ENCODE results near the gene OSBPL6.
"Not testable (repeated sequence)": the region's sequence is repeated elsewhere in the genome, so short reads cannot be mapped to it uniquely, and the experiment has no call there.

OSBPL6 gene

DNA sequence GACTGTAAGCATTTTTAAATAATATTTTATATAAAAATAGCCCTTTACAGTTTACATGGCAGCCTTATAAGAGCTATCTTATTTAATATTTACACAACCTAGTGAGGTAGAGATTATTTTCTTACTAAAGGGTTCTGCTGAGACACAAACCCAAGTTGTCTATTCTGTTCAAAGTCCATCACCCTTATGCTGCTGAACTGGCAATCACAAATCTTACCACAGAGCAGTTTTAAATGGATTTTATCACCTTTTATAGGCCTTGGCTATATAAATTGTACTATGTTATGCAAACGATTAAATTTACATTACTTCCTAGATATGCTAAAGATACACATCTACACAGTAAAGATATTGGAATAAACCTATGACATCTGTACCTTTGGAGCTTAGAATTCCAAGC lies 41.3 kb upstream of the OSBPL6 start:
- no peaks in the 10 kb centered on the region for H3K36me3 ChIP-seq (ENCODE audit: insufficient read depth, low read length)
- H4K20me1 ChIP-seq (ENCODE audit: insufficient read depth, low read length, poor library complexity, severe bottlenecking), result no peaks in the 10 kb centered on the region
- H3K4me3 ChIP-seq (ENCODE audit: low read length, poor library complexity, severe bottlenecking), result no peak overlapping the region
- H2AFZ ChIP-seq (ENCODE audit: low read length), result no peak overlapping the region
- H3F3A ChIP-seq (ENCODE audit: low read depth), result no peaks in the 10 kb centered on the region
- H3K9me3 ChIP-seq (ENCODE audit: insufficient read depth, low read depth, low read length), result no peaks in the 10 kb centered on the region; the same call in 1 of the 2 replicates
- H3K4me2 ChIP-seq (ENCODE audit: low read depth, low read length, poor library complexity, severe bottlenecking), result no peak overlapping the region
- no peaks in the 10 kb centered on the region for H3K27me3 ChIP-seq (ENCODE audit: insufficient read depth, low read length, poor library complexity, severe bottlenecking)
- TF ChIP-seq, protein P1, sequence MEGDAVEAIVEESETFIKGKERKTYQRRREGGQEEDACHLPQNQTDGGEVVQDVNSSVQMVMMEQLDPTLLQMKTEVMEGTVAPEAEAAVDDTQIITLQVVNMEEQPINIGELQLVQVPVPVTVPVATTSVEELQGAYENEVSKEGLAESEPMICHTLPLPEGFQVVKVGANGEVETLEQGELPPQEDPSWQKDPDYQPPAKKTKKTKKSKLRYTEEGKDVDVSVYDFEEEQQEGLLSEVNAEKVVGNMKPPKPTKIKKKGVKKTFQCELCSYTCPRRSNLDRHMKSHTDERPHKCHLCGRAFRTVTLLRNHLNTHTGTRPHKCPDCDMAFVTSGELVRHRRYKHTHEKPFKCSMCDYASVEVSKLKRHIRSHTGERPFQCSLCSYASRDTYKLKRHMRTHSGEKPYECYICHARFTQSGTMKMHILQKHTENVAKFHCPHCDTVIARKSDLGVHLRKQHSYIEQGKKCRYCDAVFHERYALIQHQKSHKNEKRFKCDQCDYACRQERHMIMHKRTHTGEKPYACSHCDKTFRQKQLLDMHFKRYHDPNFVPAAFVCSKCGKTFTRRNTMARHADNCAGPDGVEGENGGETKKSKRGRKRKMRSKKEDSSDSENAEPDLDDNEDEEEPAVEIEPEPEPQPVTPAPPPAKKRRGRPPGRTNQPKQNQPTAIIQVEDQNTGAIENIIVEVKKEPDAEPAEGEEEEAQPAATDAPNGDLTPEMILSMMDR (conservative IDR thresholded peaks at IDR 0.05; ENCODE audit: low read length), result no peak
- no peak for TF ChIP-seq EZH2phosphoT487 (IDR thresholded peaks at IDR 0.05; ENCODE audit: borderline replicate concordance)
- H3K9ac ChIP-seq (ENCODE audit: low read depth, low read length, poor library complexity, severe bottlenecking), result no peak overlapping the region
- no peaks in the 10 kb centered on the region for H3K9me2 ChIP-seq (replicated peaks; ENCODE audit: low read depth, low read length)
- H3K4me1 ChIP-seq (ENCODE audit: insufficient read depth, low read length, poor library complexity, severe bottlenecking), result no peaks in the 10 kb centered on the region
- H3K79me2 ChIP-seq (ENCODE audit: insufficient read depth, low read length), result no peaks in the 10 kb centered on the region

DNA sequence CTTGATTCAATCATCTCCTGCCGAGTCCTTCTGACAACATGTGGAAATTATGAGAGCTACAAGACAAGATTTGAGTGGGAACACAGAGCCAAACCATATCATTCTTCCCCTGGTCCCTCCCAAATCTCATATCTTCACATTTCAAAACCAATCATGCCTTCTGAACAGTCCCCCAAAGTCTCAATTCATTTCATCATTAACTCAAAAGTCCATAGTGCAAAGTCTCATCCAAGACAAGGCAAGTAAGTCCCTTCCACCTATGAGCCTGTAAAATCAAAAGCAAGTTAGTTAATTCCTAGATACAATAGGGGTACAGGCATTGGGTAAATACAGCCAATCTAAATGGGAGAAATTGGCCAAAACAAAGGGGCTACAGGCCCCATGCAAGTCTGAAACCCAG lies 40.4 kb upstream of the OSBPL6 start:
- not testable (repeated sequence) for H3K27me3 ChIP-seq (ENCODE audit: insufficient read depth, low read length, poor library complexity, severe bottlenecking); H3K4me1 ChIP-seq (ENCODE audit: insufficient read depth, low read length, poor library complexity, severe bottlenecking); H3K4me3 ChIP-seq (ENCODE audit: low read length, poor library complexity, severe bottlenecking); H3K9me2 ChIP-seq (replicated peaks; ENCODE audit: low read depth, low read length); H2AFZ ChIP-seq (ENCODE audit: low read length); H3K9me3 ChIP-seq (ENCODE audit: insufficient read depth, low read depth, low read length); H3F3A ChIP-seq (ENCODE audit: low read depth); H3K9ac ChIP-seq (ENCODE audit: low read depth, low read length, poor library complexity, severe bottlenecking); H3K36me3 ChIP-seq (ENCODE audit: insufficient read depth, low read length); H3K79me2 ChIP-seq (ENCODE audit: insufficient read depth, low read length); H4K20me1 ChIP-seq (ENCODE audit: insufficient read depth, low read length, poor library complexity, severe bottlenecking); H3K4me2 ChIP-seq (ENCODE audit: low read depth, low read length, poor library complexity, severe bottlenecking)

DNA sequence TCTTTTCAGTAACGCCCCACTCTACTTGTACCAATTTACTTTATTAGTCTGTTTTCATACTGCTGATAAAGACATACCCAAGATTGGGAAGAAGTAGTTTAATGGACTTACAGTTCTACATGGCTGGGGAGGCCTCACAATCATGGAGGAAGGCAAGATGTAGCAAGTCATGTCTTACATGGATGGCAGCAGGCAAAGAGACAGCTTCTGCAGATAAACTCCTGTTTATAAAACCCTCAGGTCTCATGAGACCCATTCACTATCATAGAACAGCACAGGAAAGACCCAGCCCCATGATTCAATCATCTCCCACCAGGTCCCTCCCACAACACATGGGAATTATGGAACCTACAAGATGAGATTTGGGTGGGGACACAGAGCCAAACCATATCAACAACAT lies 38.8 kb upstream of the OSBPL6 start:
- H3K4me3 ChIP-seq (ENCODE audit: low read length, poor library complexity, severe bottlenecking), result no peak overlapping the region
- no peaks in the 10 kb centered on the region for H3K9me2 ChIP-seq (replicated peaks; ENCODE audit: low read depth, low read length)
- H3K79me2 ChIP-seq (ENCODE audit: insufficient read depth, low read length), result no peaks in the 10 kb centered on the region
- no peaks in the 10 kb centered on the region for H4K20me1 ChIP-seq (ENCODE audit: insufficient read depth, low read length, poor library complexity, severe bottlenecking)
- no peaks in the 10 kb centered on the region for H3K4me1 ChIP-seq (ENCODE audit: insufficient read depth, low read length, poor library complexity, severe bottlenecking)
- H3K9ac ChIP-seq (ENCODE audit: low read depth, low read length, poor library complexity, severe bottlenecking), result no peak overlapping the region
- no peak overlapping the region for H2AFZ ChIP-seq (ENCODE audit: low read length)
- no peak overlapping the region for H3K4me2 ChIP-seq (ENCODE audit: low read depth, low read length, poor library complexity, severe bottlenecking)
- no peaks in the 10 kb centered on the region; the same call in 1 of the 2 replicates for H3K9me3 ChIP-seq (ENCODE audit: insufficient read depth, low read depth, low read length)
- no peaks in the 10 kb centered on the region for H3K27me3 ChIP-seq (ENCODE audit: insufficient read depth, low read length, poor library complexity, severe bottlenecking)
- H3F3A ChIP-seq (ENCODE audit: low read depth), result no peaks in the 10 kb centered on the region
- TF ChIP-seq, protein P1 (conservative IDR thresholded peaks at IDR 0.05; ENCODE audit: low read length), result no peak
- no peak for TF ChIP-seq EZH2phosphoT487 (IDR thresholded peaks at IDR 0.05; ENCODE audit: borderline replicate concordance)
- no peaks in the 10 kb centered on the region for H3K36me3 ChIP-seq (ENCODE audit: insufficient read depth, low read length)

DNA sequence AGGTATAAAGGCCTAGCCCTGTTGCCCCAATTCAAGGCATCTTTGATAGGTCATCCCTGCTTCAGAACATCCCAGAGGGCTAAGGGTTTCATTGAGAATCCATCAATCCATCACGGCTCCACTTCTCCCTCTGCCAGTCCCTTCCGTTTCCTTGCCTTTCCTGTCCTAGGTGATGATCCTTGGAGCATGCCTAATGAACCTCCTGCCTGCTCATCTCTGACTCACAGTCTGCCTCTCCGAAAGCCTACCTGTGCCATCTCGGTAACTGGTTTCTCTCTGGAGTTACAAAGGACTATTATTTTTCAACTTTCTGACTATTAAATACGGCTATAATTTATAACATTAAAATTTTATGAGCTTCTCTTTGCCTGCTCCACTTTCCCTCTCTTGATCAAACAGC lies 36.7 kb upstream of the OSBPL6 start:
- no peaks in the 10 kb centered on the region for H3K36me3 ChIP-seq (ENCODE audit: insufficient read depth, low read length)
- no peak overlapping the region for H2AFZ ChIP-seq (ENCODE audit: low read length)
- no peaks in the 10 kb centered on the region for H3K79me2 ChIP-seq (ENCODE audit: insufficient read depth, low read length)
- no peaks in the 10 kb centered on the region for H3F3A ChIP-seq (ENCODE audit: low read depth)
- H3K4me3 ChIP-seq (ENCODE audit: low read length, poor library complexity, severe bottlenecking), result no peak overlapping the region
- no peaks in the 10 kb centered on the region; the same call in 1 of the 2 replicates for H3K9me3 ChIP-seq (ENCODE audit: insufficient read depth, low read depth, low read length)
- no peaks in the 10 kb centered on the region for H3K27me3 ChIP-seq (ENCODE audit: insufficient read depth, low read length, poor library complexity, severe bottlenecking)
- no peaks in the 10 kb centered on the region for H3K4me1 ChIP-seq (ENCODE audit: insufficient read depth, low read length, poor library complexity, severe bottlenecking)
- H4K20me1 ChIP-seq (ENCODE audit: insufficient read depth, low read length, poor library complexity, severe bottlenecking), result no peaks in the 10 kb centered on the region
- no peak overlapping the region for H3K9ac ChIP-seq (ENCODE audit: low read depth, low read length, poor library complexity, severe bottlenecking)
- TF ChIP-seq EZH2phosphoT487 (IDR thresholded peaks at IDR 0.05; ENCODE audit: borderline replicate concordance), result no peak
- TF ChIP-seq, protein P1 (conservative IDR thresholded peaks at IDR 0.05; ENCODE audit: low read length), result no peak
- H3K9me2 ChIP-seq (replicated peaks; ENCODE audit: low read depth, low read length), result no peaks in the 10 kb centered on the region
- H3K4me2 ChIP-seq (ENCODE audit: low read depth, low read length, poor library complexity, severe bottlenecking), result no peak overlapping the region
